GM15510 (cell line): ENCODE measurements around the gene DSP.
A peak's percentile ranks its signal among the peaks of the same experiment; 100 is the strongest.

Experiments
- POLR2A ChIP-seq: IDR thresholded peaks from 3 replicates; pipeline ENCODE4 v1.6.1; 2011; ENCODE audit warnings: borderline replicate concordance; ENCODE audit not compliant: insufficient read length; ENCODE audit errors: extremely low read depth

The DSP gene

DNA sequence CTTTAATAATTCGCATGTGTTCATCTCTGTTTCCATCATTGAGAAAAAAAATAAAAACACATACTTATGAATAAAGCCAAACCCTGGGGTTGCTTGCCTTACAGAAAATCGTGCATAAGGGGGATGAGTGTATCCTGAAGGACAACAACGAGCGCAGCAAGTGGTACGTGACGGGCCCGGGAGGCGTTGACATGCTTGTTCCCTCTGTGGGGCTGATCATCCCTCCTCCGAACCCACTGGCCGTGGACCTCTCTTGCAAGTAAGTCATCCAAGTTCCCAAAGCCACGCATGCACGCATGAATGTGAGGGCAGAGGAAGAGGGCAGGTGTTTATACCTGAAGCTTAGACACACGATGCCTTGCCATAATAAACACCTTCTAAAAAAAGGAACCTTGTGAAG, 27.6 kb downstream of the DSP start:
- no peak for TF ChIP-seq POLR2A

DNA sequence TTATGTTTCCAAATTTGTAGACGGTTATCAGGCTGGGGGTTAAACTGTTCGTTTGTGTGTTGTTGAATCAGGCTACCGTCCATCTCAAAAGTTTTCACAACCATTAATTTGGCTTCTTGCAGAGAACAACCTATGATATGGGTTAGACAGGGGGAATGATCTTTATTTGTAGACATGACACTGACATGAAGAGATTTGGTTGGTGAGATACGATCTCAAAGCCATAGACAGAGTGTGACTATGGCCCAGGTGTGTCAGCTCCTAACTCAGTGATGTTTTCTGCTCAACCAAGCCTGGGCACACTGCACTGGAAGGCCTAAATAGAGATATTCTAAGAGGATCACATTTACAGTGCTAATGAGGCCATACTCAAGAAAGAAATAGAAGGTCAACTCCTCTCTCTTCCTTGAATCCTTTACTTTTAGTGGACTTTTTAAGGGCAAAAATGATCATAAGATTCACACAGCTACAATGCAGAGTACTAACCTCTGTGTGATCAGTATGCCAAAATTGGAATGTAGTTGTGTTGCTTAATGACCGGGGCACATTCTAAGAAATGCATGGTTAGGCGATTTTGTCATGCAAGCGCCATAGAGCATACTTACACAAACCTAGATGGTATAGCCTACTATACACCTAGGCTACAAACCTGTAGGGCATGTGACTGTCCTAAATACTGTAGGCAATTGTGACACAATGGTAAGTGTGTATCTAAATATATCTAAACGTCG, 30.9 kb downstream of the DSP start:
- no peak for TF ChIP-seq POLR2A

DNA sequence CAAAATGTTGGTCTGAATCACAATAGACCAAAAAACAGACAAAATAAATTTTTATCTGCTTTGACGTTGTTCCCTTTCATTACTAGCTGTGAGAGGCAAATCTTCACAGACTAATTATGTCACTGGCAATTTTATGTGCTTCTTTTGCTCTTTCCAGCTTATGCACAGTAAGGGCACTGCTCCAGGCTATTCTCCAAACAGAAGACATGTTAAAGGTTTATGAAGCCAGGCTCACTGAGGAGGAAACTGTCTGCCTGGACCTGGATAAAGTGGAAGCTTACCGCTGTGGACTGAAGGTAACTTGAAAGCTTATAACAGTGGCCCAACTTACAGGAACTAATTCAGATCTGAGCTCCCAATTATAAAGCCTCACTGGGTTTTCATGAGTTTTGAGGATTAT, 33.0 kb downstream of the DSP start:
- TF ChIP-seq POLR2A = no peak

DNA sequence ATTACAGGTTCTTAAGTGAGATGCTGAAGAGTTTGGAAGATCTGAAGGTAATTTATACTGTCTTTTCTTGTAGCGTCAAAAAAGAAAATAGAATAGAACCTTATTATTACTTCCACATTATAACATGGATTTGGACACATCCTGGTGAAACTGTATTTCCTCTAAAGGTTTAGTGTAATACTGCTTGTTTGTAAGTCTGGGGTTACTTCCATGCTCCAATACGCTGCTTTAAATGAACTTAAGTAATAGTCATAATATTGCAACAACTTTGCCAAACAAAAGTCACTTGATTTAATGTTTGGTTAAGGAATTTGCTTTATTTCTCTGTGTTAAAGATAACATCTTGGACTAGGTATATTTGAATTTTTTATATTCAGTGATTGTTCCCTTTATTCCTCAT, 37.0 kb downstream of the DSP start:
- TF ChIP-seq POLR2A = no peak

DNA sequence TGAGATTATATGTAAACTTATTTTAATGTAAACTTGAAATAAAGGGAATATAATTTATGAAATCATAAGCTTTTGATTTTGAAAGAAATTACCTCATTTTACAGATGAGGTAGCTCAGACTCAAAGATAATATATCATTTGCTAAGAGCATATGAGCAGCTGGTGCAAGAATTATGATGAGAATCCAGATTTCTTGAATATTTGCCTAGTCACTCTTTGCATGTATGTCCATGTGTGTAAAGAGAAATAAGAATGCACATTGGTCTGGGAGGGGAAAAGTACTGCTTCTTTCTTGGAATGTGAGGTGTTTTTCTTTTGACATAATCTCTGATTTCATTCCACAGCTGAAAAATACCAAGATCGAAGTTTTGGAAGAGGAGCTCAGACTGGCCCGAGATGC, 37.5 kb downstream of the DSP start:
- no peak for TF ChIP-seq POLR2A

DNA sequence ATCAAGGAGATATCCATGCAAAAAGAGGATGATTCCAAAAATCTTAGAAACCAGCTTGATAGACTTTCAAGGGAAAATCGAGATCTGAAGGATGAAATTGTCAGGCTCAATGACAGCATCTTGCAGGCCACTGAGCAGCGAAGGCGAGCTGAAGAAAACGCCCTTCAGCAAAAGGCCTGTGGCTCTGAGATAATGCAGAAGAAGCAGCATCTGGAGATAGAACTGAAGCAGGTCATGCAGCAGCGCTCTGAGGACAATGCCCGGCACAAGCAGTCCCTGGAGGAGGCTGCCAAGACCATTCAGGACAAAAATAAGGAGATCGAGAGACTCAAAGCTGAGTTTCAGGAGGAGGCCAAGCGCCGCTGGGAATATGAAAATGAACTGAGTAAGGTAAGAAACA, 38.4 kb downstream of the DSP start:
- TF ChIP-seq POLR2A = no peak

DNA sequence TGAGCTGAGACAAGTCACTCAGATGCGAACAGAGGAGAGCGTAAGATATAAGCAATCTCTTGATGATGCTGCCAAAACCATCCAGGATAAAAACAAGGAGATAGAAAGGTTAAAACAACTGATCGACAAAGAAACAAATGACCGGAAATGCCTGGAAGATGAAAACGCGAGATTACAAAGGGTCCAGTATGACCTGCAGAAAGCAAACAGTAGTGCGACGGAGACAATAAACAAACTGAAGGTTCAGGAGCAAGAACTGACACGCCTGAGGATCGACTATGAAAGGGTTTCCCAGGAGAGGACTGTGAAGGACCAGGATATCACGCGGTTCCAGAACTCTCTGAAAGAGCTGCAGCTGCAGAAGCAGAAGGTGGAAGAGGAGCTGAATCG, 39.1 kb downstream of the DSP start:
- no peak for TF ChIP-seq POLR2A

DNA sequence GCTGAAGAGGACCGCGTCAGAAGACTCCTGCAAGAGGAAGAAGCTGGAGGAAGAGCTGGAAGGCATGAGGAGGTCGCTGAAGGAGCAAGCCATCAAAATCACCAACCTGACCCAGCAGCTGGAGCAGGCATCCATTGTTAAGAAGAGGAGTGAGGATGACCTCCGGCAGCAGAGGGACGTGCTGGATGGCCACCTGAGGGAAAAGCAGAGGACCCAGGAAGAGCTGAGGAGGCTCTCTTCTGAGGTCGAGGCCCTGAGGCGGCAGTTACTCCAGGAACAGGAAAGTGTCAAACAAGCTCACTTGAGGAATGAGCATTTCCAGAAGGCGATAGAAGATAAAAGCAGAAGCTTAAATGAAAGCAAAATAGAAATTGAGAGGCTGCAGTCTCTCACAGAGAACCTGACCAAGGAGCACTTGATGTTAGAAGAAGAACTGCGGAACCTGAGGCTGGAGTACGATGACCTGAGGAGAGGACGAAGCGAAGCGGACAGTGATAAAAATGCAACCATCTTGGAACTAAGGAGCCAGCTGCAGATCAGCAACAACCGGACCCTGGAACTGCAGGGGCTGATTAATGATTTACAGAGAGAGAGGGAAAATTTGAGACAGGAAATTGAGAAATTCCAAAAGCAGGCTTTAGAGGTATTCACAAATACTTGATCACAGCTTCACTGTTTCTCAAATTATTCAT, 39.6 kb downstream of the DSP start:
- TF ChIP-seq POLR2A = no peak

DNA sequence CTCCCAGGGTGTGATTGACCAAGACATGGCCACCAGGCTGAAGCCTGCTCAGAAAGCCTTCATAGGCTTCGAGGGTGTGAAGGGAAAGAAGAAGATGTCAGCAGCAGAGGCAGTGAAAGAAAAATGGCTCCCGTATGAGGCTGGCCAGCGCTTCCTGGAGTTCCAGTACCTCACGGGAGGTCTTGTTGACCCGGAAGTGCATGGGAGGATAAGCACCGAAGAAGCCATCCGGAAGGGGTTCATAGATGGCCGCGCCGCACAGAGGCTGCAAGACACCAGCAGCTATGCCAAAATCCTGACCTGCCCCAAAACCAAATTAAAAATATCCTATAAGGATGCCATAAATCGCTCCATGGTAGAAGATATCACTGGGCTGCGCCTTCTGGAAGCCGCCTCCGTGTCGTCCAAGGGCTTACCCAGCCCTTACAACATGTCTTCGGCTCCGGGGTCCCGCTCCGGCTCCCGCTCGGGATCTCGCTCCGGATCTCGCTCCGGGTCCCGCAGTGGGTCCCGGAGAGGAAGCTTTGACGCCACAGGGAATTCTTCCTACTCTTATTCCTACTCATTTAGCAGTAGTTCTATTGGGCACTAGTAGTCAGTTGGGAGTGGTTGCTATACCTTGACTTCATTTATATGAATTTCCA, 43.9 kb downstream of the DSP start:
- no peak for TF ChIP-seq POLR2A

DNA sequence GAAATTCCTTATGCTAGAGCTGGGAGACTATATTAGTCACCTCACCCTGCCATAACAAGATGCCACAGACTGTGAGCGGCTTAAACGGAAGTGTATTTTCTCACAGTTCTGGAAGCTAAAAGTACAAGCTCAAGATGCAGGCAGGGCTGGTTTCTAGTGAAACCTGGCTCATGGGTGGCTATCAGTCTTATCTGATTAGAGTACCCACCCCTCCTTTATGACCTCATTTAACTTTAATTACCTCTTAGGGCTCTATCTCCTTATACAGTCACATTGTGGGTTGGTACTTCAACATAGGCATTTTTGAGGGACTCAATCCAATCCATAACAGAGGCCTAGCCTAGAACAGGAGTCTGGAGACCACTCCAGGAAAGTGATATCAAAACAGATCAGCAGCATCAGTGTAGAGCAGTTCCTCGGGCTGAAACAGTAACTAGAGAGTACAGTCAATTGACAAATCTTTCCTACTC, 46.2 kb downstream of the DSP start:
- TF ChIP-seq POLR2A = no peak

DNA sequence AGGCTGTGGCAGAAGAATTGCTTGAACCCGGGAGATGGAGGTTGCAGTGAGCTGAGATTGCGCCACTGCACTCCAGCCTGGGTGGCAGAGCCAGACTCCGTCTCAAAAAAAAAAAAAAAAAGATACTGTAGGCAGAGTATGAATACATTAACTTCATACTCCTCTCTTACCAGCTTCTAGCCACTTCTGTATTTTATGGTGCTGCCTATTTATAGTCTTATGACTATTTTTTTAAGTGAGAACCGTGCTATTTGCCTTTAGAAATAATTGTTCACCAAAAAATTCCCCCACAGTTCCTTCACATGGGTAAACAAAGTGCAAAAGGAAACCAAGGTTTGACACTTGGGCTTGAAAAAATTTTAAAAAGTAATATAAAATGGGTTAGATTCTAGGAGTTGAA, 47.0 kb downstream of the DSP start:
- TF ChIP-seq POLR2A = no peak

DNA sequence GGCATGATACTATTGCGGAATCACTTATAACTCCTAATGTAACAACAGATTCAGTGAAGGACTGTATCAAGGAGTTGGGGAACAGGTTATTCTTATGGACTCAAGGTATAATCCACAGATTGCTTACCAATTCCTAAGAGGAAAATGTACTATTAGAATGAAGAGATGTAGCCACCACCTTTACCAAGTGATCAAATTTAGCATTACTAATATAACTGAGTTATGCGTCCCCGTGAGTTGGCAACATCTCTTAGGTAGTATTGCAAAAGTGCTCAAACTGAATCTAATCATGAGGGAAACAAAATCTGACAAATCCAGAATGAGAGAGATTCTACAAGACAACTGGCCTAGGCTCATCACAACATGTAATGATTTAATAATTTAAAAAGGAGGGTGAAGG, 47.8 kb downstream of the DSP start:
- TF ChIP-seq POLR2A = no peak

DNA sequence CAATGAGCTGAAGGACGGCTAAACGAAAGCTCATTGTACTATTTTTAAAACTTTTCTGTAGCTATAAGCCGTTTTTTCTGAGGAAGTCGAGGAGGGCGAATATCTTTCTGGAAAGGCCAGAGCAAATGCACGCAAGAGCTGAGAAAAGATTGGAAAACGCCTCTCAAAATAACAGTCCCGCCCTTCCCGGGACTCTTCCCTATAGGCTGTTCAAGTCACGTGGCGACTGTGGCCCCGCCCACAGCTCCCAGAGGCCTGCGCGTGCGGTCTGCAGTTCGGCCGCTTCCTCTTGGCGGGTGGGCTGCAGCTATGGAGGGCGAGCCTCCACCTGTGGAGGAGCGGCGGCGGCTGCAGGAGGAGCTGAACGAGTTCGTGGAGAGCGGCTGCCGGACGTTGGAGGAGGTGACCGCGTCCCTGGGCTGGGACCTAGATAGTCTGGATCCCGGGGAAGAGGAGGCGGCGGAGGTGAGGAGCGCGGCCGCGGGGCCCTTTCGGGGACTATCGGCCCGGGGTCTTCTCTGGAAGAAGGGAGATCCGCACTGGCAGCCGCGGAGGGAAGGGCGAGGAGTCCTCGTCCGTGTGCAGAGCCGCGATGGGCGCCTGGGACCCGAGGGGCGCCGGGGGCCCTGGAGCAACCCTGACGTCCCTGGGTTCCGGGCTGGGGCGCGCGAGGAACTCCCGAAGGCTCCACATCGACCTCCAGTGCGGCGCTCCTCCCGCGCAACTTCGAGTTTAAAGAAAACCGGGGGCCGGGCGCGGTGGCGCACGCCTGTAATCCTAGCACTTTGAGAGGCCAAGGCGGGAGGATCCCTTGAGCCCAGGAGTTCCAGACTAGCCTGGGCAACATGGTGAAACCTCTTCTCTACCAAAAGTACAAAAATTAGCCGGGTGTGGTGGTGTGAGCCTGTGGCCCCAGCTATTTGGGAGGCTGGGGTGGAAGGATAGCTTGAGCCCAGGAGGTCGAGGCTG, 48.8 kb downstream of the DSP start, which contains the start of gene SNRNP48:
Gene SNRNP48, plus strand, starts transcription at position 250 of the 969 bp plus-strand sequence. Its CDS starts 60 bp downstream, at position 310.
- peak; percentile 93 for TF ChIP-seq POLR2A

DNA sequence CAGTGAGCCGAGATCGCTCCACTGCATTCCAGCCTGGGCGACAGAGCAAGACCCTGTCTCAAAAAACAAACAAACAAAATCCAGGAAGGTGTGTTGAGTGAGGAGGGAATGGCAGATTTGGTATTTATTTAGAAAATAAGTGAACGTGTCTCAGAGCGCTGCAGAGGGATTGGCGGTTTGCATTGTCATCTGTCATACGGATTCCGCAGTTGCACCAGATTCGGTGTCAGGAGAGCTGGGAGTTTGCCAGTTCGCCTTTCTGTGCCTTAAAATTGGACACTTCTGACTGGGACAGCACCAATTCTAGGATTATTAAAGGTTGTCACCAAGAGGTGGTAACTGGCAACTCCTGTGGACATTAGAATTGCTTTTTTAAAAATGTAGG, 49.4 kb downstream of the DSP start:
- no peak for TF ChIP-seq POLR2A
